ENCODE data around the gene CNRIP1.

DNA sequence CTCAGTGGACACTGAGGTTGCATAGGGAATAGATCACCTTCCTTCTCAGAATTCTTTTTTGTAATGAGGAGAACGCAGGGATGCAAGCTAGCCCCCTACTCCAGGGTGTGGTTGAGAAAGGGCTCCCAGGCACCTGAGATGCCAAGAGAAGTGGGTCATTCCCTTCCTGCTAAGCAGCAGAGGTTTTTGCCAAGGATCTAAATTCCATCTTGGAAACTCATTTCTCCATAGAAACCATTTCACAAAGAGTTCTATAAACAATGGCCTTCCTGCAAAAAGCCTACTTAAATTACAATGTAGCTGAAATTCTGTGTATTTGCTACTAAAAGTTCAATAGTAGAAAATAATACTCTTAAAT lies 63.7 kb downstream of the CNRIP1 start:
- TF ChIP-seq GATA3 (IDR thresholded peaks at IDR 0.05; ENCODE audit: low read depth, low read length) (no peak), GATA2 (IDR thresholded peaks at IDR 0.05; ENCODE audit: low read depth, low read length) (no peak)
